ENCODE measurements around the gene GRM3. TPM values are rescaled to one million over a fixed set of nuclear protein-coding genes. Genes with fewer than 3 reads are reported as not detected.

GRM3 gene
- polyA plus RNA-seq, 1 of the 3 experiments (the other 2 are of a cell fraction) = not detected

GRCh38 chr7:86785641-86786040 lies 141.9 kb downstream of the GRM3 start:
- no peak for DNase-seq
- CTCF ChIA-PET = interaction anchor here (3.1 kb wide), 1 partner anchor 29 kb away, joined by 12 read pairs; no protein-coding TSS in a partner anchor

DNA sequence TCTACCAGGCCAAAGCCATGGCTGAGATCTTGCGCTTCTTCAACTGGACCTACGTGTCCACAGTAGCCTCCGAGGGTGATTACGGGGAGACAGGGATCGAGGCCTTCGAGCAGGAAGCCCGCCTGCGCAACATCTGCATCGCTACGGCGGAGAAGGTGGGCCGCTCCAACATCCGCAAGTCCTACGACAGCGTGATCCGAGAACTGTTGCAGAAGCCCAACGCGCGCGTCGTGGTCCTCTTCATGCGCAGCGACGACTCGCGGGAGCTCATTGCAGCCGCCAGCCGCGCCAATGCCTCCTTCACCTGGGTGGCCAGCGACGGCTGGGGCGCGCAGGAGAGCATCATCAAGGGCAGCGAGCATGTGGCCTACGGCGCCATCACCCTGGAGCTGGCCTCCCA lies 142.7 kb downstream of the GRM3 start:
- Histone ChIP-seq H3K9me3 (no peaks in the 10 kb centered on the region), H3F3A (replicated peaks; ENCODE audit: insufficient read depth) (no peaks in the 10 kb centered on the region), H3K27me3 (ENCODE audit: insufficient read depth) (no peaks in the 10 kb centered on the region), H4K20me1 (ENCODE audit: insufficient read depth) (no peaks in the 10 kb centered on the region), H3K9ac (no peak overlapping the region), H3K4me2 (no peak overlapping the region), H3K27ac (ENCODE audit: low read depth in 2 of 2, low read length in 1 of 2) (no peak overlapping the region), H3K9me2 (no peaks in the 10 kb centered on the region), H3K4me3 (ENCODE audit: low read depth in 2 of 2, low read length in 1 of 2) (no peak overlapping the region), H3K36me3 (replicated peaks in 1 of 2; ENCODE audit: control insufficient read depth in 1 of 2, insufficient read depth in 2 of 2, low read length in 1 of 2) (no peaks in the 10 kb centered on the region), H3K79me2 (ENCODE audit: insufficient read depth) (no peaks in the 10 kb centered on the region), H3K4me1 (ENCODE audit: control insufficient read depth in 1 of 2, insufficient read depth in 2 of 2, low read depth in 1 of 2, low read length in 1 of 2) (no peaks in the 10 kb centered on the region; a peak in 1 of 4 replicates), H2AFZ (ENCODE audit: low read depth) (no peak overlapping the region)
- TF ChIP-seq NRF1 (IDR thresholded peaks at IDR 0.05; ENCODE audit: low read depth, low read length) (no peak), SIN3A (IDR thresholded peaks at IDR 0.05; ENCODE audit: borderline replicate concordance, low read depth, low read length) (no peak), USF1 (IDR thresholded peaks at IDR 0.05; ENCODE audit: borderline replicate concordance, low read depth) (no peak), CHD2 (IDR thresholded peaks at IDR 0.05; ENCODE audit: low read length, partially characterized antibody) (no peak), RCOR1 (IDR thresholded peaks at IDR 0.05; ENCODE audit: low read length) (no peak), SMC3 (IDR thresholded peaks at IDR 0.05; ENCODE audit: low read depth, low read length) (no peak), FOSL2 (IDR thresholded peaks at IDR 0.05; ENCODE audit: borderline replicate concordance, low read depth) (no peak), GATA2 (CRISPR knock-in tag; IDR thresholded peaks at IDR 0.05) (no peak)
- TF ChIP-seq, protein P1, sequence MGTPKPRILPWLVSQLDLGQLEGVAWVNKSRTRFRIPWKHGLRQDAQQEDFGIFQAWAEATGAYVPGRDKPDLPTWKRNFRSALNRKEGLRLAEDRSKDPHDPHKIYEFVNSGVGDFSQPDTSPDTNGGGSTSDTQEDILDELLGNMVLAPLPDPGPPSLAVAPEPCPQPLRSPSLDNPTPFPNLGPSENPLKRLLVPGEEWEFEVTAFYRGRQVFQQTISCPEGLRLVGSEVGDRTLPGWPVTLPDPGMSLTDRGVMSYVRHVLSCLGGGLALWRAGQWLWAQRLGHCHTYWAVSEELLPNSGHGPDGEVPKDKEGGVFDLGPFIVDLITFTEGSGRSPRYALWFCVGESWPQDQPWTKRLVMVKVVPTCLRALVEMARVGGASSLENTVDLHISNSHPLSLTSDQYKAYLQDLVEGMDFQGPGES (IDR thresholded peaks at IDR 0.05; ENCODE audit: low read depth, low read length) = no peak
- WGBS (ENCODE audit: low lambda C conversion rate) = 87% methylated on average over 36 of the region's 36 CpGs
- no peak for DNase-seq
- ChIA-PET POLR2A (no interaction called here), CTCF (interaction anchor here (3.1 kb wide), 1 partner anchor 28 kb away, joined by 12 read pairs; no protein-coding TSS in a partner anchor)

More at GRCh38 chr7:86785641-86786040, 141.9 kb downstream of the GRM3 start:
- no peak overlapping the region for H2AFZ ChIP-seq (ENCODE audit: low read depth)
- WGBS (ENCODE audit: low lambda C conversion rate) = 30% methylated on average over 3 of the region's 3 CpGs
- no peaks in the 10 kb centered on the region; a peak in 1 of 4 replicates for H3K4me1 ChIP-seq (ENCODE audit: control insufficient read depth in 1 of 2, insufficient read depth in 2 of 2, low read depth in 1 of 2, low read length in 1 of 2)
- H3K9me3 ChIP-seq = no peaks in the 10 kb centered on the region
- H3K9ac ChIP-seq = no peak overlapping the region
- no peaks in the 10 kb centered on the region for H3K9me2 ChIP-seq
- no peaks in the 10 kb centered on the region for H4K20me1 ChIP-seq (ENCODE audit: insufficient read depth)
- H3K4me2 ChIP-seq = no peak overlapping the region
- no peaks in the 10 kb centered on the region for H3K36me3 ChIP-seq (replicated peaks in 1 of 2; ENCODE audit: control insufficient read depth in 1 of 2, insufficient read depth in 2 of 2, low read length in 1 of 2)
- TF ChIP-seq SIN3A (IDR thresholded peaks at IDR 0.05; ENCODE audit: borderline replicate concordance, low read depth, low read length) (no peak), GATA2 (CRISPR knock-in tag; IDR thresholded peaks at IDR 0.05) (no peak), RAD21 (IDR thresholded peaks at IDR 0.05; ENCODE audit: low read length) (no peak), TCF12 (IDR thresholded peaks at IDR 0.05) (no peak), USF1 (IDR thresholded peaks at IDR 0.05; ENCODE audit: borderline replicate concordance, low read depth) (no peak), RFX5 (IDR thresholded peaks at IDR 0.05; ENCODE audit: low read length) (no peak), RCOR1 (IDR thresholded peaks at IDR 0.05; ENCODE audit: low read length) (no peak), GABPA (IDR thresholded peaks at IDR 0.05; ENCODE audit: low read depth) (no peak), FOXM1 (IDR thresholded peaks at IDR 0.05; ENCODE audit: low read depth) (no peak)
- TF ChIP-seq, protein P2, sequence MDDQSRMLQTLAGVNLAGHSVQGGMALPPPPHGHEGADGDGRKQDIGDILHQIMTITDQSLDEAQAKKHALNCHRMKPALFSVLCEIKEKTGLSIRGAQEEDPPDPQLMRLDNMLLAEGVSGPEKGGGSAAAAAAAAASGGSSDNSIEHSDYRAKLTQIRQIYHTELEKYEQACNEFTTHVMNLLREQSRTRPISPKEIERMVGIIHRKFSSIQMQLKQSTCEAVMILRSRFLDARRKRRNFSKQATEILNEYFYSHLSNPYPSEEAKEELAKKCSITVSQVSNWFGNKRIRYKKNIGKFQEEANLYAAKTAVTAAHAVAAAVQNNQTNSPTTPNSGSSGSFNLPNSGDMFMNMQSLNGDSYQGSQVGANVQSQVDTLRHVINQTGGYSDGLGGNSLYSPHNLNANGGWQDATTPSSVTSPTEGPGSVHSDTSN (IDR thresholded peaks at IDR 0.05) = no peak
- TF ChIP-seq, protein P1 (IDR thresholded peaks at IDR 0.05; ENCODE audit: low read depth, low read length) = no peak
- TF ChIP-seq, protein P3, sequence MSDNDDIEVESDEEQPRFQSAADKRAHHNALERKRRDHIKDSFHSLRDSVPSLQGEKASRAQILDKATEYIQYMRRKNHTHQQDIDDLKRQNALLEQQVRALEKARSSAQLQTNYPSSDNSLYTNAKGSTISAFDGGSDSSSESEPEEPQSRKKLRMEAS (IDR thresholded peaks at IDR 0.05; ENCODE audit: low read depth) = no peak
- no peak overlapping the region for H3K27ac ChIP-seq (ENCODE audit: low read depth in 2 of 2, low read length in 1 of 2)
- H3F3A ChIP-seq (replicated peaks; ENCODE audit: insufficient read depth) = no peaks in the 10 kb centered on the region
- H3K4me3 ChIP-seq (ENCODE audit: low read depth in 2 of 2, low read length in 1 of 2) = no peak overlapping the region
- no peaks in the 10 kb centered on the region for H3K79me2 ChIP-seq (ENCODE audit: insufficient read depth)
- no peaks in the 10 kb centered on the region for H3K27me3 ChIP-seq (ENCODE audit: insufficient read depth)
- POLR2A ChIA-PET = no interaction called here

Data from SK-N-SH (cell line).